ENCODE measurements around the gene DCT. TPM values are rescaled to one million over a fixed set of nuclear protein-coding genes. Genes with fewer than 3 reads are reported as not detected.

The DCT gene
- total RNA-seq, 1 donor from 2014 or later, result not detected

DNA sequence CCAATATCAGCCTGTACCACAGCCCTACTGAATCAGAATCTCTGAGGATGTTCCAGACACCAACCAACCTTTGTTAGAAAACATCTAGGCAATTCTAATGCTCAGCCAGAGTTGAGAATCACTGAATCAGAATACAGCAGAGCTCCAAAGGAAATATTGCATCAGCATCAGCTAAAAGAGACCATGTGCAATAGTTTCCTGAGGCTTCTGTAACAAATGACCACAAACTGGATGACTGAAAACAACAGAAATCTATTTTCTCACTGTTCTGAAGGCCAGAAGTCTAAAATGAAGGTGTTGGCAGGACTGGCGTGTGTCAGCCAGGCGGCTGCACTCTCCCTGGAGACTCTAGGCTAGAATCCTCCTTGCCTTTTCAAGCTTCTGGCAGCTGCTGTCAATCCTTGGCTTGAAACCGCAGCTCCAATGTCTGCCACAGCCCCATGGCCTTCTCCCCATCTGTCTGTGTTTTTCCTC lies 1.2 kb upstream of the DCT start:
- peak overlapping the region; percentile 77 for H3K27ac Mint-ChIP-seq (ENCODE audit: unreplicated experiment)
- DNase-seq (ENCODE audit: low spot score), result no peak
- TF ChIP-seq, protein P1, sequence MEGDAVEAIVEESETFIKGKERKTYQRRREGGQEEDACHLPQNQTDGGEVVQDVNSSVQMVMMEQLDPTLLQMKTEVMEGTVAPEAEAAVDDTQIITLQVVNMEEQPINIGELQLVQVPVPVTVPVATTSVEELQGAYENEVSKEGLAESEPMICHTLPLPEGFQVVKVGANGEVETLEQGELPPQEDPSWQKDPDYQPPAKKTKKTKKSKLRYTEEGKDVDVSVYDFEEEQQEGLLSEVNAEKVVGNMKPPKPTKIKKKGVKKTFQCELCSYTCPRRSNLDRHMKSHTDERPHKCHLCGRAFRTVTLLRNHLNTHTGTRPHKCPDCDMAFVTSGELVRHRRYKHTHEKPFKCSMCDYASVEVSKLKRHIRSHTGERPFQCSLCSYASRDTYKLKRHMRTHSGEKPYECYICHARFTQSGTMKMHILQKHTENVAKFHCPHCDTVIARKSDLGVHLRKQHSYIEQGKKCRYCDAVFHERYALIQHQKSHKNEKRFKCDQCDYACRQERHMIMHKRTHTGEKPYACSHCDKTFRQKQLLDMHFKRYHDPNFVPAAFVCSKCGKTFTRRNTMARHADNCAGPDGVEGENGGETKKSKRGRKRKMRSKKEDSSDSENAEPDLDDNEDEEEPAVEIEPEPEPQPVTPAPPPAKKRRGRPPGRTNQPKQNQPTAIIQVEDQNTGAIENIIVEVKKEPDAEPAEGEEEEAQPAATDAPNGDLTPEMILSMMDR (IDR thresholded peaks at IDR 0.05), result no peak
- peaks cover 4% of the 10 kb centered on the region for H3K9me3 Mint-ChIP-seq (ENCODE audit: low read depth)
- peaks cover 7% of the 10 kb centered on the region for H3K27me3 Mint-ChIP-seq (ENCODE audit: low read depth)
- H3K36me3 Mint-ChIP-seq (ENCODE audit: low read depth), result no peaks in the 10 kb centered on the region
- H3K4me3 Mint-ChIP-seq (ENCODE audit: unreplicated experiment), result no peak overlapping the region
- peaks cover 18% of the 10 kb centered on the region for H3K4me1 Mint-ChIP-seq (ENCODE audit: low read depth)

DNA sequence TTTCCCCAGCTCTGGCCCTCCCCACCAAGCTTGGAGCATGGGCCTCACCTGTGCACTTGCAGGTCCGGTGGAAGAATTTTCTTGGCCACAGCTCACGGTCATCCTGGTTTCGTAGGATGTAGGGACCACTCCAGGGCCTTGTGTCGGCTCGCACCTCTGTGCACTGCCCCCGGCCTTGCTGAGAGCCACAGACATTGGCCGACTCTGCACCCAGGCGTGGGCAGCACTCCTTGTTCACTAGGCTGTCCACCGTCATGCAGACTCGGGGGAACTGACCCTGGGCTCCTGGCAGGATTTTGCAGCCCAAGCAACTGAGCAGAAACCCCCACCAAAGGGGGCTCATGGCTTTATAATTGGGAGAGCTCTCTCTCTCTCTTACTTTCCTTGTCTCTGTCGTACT lies 569 bp downstream of the DCT start:
- Mint-ChIP-seq H3K4me1 (ENCODE audit: low read depth) (peaks cover 18% of the 10 kb centered on the region), H3K4me3 (ENCODE audit: unreplicated experiment) (no peak overlapping the region)

DNA sequence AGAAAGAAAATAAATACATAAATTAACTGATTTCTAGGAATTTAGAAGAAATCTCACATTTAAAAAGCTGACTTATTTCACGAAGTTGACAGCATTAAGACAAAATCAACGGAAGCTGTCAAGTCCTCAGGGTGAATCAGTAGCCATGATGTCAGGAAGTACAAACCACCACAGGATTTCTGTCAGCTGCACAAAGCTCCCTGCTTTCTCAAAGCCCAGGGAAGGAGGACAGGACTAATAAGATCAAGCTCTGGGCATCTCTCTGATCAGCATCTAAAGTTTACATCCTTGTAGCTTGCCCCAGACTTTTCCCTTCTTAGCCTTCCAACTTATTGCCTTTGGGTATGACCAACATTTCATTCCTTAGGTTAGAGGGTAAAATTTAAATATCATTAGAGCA lies 9.4 kb downstream of the DCT start:
- Mint-ChIP-seq H3K27ac (ENCODE audit: unreplicated experiment) (no peak overlapping the region), H3K4me1 (ENCODE audit: low read depth) (no peaks in the 10 kb centered on the region), H3K4me3 (ENCODE audit: unreplicated experiment) (no peak overlapping the region), H3K27me3 (ENCODE audit: low read depth) (peaks cover 11% of the 10 kb centered on the region), H3K9me3 (ENCODE audit: low read depth) (peaks cover 12% of the 10 kb centered on the region), H3K36me3 (ENCODE audit: low read depth) (no peaks in the 10 kb centered on the region)
- DNase-seq (ENCODE audit: low spot score), result no peak
- TF ChIP-seq, protein P1 (IDR thresholded peaks at IDR 0.05), result no peak

More for the DNA sequence above, 569 bp downstream of the DCT start:
- DNase-seq (ENCODE audit: low spot score), result no peak
- TF ChIP-seq, protein P1 (IDR thresholded peaks at IDR 0.05), result no peak
- Mint-ChIP-seq H3K27me3 (ENCODE audit: low read depth) (peaks cover 5% of the 10 kb centered on the region), H3K27ac (ENCODE audit: unreplicated experiment) (no peak overlapping the region), H3K36me3 (ENCODE audit: low read depth) (no peaks in the 10 kb centered on the region), H3K9me3 (ENCODE audit: low read depth) (peaks cover 7% of the 10 kb centered on the region)

DNA sequence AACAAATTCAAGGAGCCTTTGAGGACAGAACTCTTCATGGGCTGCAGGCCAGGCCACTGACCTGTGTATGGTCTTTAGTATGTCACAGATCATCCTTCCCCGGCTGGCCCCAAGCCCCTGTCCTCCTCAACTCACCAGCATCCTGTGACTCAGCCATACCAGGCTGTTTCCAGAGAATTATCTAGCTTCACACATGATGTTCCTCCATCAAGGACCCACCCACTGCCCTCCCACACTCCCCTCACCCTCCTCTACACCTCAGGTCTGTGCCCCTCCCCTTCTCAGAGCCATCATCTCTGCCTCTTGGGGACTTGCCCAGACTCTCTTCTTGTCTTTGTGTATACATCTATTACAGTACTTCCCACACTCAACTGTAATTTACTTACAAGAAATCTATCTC lies 14.7 kb downstream of the DCT start:
- H3K27me3 Mint-ChIP-seq (ENCODE audit: low read depth), result peaks cover 18% of the 10 kb centered on the region
- H3K4me1 Mint-ChIP-seq (ENCODE audit: low read depth), result no peaks in the 10 kb centered on the region
- DNase-seq (ENCODE audit: low spot score), result no peak
- no peak overlapping the region for H3K27ac Mint-ChIP-seq (ENCODE audit: unreplicated experiment)
- TF ChIP-seq, protein P1 (IDR thresholded peaks at IDR 0.05), result no peak
- no peaks in the 10 kb centered on the region for H3K36me3 Mint-ChIP-seq (ENCODE audit: low read depth)
- no peak overlapping the region for H3K4me3 Mint-ChIP-seq (ENCODE audit: unreplicated experiment)
- H3K9me3 Mint-ChIP-seq (ENCODE audit: low read depth), result peaks cover 3% of the 10 kb centered on the region

- no peaks in the 10 kb centered on the region for H3K36me3 Mint-ChIP-seq (ENCODE audit: low read depth)
Measured at GRCh38 chr13:94462670-94463069, 16.8 kb downstream of the DCT start.

More at GRCh38 chr13:94462670-94463069, 16.8 kb downstream of the DCT start:
- no peaks in the 10 kb centered on the region for H3K4me1 Mint-ChIP-seq (ENCODE audit: low read depth)
- H3K27ac Mint-ChIP-seq (ENCODE audit: unreplicated experiment), result no peak overlapping the region
- no peaks in the 10 kb centered on the region for H3K9me3 Mint-ChIP-seq (ENCODE audit: low read depth)
- no peak overlapping the region for H3K4me3 Mint-ChIP-seq (ENCODE audit: unreplicated experiment)
- TF ChIP-seq, protein P1 (IDR thresholded peaks at IDR 0.05), result no peak
- peaks cover 18% of the 10 kb centered on the region for H3K27me3 Mint-ChIP-seq (ENCODE audit: low read depth)
- DNase-seq (ENCODE audit: low spot score), result no peak
